HL-60/S4 treated with phorbol 12-myristate 13-acetate at 8.2 ng/mL for 4 days and 3 days (cell line): ENCODE measurements around the gene SHPK.

Source experiments
- in situ Hi-C: fragments of 300-500 bp; cut with MboI; formaldehyde crosslinking; loops from 2 replicates; pipeline ENCODE4 v1.15.0; 2022; ENCODE audit warnings: low sequenced_read_pairs

SHPK gene, protein sequence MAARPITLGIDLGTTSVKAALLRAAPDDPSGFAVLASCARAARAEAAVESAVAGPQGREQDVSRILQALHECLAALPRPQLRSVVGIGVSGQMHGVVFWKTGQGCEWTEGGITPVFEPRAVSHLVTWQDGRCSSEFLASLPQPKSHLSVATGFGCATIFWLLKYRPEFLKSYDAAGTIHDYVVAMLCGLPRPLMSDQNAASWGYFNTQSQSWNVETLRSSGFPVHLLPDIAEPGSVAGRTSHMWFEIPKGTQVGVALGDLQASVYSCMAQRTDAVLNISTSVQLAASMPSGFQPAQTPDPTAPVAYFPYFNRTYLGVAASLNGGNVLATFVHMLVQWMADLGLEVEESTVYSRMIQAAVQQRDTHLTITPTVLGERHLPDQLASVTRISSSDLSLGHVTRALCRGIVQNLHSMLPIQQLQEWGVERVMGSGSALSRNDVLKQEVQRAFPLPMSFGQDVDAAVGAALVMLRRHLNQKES

DNA sequence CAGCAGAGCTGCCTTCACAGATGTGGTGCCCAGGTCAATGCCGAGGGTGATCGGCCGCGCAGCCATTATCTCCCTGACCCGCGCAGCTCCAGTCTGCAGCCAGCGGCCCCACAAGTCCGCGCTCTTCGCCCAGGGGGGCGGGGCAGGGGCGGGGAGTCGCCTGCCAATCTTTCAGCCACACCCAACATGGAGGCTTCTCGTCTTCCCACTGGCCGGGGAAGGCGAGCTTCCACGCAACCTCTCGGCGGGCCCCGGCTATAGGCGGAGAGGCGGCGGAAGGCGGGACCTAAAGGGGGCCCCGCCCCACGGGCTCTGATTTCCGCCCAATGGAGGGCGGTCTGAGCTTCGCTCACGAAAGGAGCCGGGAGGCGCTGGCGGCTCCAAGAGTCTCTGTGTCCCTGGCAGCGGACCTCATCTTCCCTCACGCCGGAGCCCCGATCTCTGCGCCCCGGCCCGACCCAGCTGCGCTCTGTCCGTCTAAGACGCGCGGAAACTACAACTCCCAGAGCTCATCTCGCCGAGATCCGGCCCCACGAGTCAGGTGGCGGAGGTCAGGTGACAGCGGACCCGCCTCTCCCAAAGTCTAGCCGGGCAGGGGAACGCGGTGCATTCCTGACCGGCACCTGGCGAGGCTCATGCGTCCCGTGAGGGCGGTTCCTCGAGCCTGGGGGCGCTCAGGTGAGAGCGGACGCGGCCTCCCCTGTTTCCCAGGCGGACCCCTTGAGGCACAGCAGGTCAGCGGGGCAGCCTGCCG, at the start of gene SHPK, which contains the start of gene CTNS:
SHPK (minus strand) TSS at position 97 of the 754 bp plus-strand sequence; CDS start at position 66, 31 bp downstream.
CTNS (plus strand) TSS at position 607 of the 754 bp plus-strand sequence. CDS start 3,447 bp downstream, outside the sequence.
- in situ Hi-C loops, result no loop called here

DNA sequence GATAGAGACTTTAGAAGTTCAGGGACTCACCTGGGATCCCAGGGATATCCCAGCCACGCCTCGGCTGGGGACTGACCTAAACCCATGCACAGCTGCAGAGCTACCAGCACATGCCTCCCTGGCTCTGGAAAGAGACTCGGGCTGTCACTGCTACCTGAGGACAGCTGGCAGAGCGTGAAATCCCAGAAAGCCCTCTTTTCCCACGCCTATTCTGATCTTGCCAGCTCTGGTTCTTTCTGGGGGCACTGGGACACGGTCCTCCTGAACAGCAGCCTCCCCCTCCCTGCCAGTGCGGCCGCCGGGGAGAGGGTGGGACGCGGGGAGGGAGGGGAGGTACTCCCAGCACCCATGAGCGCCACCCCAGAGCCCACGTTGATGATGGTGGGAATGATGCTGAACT, 49.1 kb upstream of the SHPK start:
- in situ Hi-C loops, result no loop called here

DNA sequence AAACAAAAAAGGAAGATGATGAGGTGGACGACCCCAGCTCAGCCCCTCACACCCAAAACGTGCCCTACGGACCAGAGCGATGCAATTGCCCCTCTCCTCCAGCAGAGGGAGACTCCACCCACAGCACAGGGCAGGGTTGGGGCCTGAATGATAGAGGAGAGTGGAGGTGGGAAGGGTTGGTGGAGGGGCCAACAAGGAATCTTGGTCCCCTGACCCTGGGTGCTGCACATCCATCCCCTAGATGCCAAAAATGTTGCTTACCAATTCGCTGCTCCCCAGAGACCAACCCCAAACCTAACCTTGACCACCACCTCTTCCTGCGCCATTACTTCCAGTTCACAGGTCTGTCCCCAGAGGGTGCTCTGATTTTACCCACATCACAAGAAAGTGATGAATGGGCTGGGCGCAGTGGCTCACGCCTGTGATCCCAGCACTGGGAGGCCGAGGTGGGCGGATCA, 47.0 kb upstream of the SHPK start:
- in situ Hi-C loops, result no loop called here

DNA sequence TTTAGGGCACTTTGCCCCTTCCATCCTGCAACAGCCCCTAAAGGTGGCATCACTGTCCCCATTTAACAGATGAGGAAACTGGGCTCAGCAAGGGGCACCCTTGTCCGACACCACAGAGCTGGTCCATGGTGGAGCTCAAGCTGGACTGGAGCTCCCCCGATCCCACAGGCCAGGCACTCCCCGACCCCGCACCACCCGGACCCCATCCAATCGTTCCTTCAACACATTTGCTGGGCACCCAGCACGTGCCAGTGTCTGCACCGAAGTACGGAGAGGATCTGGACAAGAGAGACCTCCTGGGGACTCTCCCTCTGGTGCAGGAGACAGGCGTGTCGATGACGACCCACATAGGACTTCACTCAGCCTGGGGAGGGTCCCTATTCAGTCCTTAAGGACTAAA, 46.0 kb upstream of the SHPK start:
- in situ Hi-C loops, result no loop called here

DNA sequence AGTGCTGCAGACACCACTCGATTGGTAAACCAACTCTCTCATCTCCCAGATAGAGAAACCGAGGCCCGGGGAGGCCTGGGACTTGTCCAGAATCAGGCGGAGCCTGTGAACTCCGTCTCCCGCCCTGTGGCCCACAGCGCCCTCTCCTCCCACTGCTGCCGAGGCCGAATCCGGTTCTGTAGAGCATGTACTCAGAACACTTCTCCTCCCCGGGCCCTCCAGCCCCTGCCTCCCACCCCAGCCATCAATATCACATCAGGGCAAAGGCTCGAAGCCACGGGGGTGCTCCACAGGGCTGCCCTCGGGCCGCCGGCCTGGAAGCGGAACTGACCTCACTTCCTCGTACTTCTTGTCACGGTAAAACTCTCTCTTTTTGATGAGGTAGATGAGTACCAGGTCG, 45.5 kb upstream of the SHPK start:
- in situ Hi-C loops, result no loop called here

DNA sequence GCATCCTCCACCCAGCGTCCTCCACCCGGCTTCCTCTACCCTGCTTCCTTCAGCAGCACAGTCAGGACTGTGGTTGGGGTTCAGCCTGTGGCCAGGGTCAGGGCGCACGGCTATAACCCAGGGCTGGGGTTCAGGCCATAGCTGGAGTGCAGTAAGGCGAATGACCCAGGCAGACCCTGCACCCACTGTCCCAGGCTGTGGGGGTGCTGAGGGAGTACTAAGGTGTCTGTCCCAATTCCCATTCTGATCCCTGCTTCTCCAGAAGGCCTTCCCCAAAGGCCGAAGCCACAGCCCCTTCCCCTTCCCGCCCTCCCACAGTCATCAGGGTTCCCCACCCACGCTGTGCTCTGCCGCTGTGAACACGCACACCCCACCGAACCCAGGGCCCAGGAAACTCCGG, 45.0 kb upstream of the SHPK start:
- in situ Hi-C loops, result no loop called here

DNA sequence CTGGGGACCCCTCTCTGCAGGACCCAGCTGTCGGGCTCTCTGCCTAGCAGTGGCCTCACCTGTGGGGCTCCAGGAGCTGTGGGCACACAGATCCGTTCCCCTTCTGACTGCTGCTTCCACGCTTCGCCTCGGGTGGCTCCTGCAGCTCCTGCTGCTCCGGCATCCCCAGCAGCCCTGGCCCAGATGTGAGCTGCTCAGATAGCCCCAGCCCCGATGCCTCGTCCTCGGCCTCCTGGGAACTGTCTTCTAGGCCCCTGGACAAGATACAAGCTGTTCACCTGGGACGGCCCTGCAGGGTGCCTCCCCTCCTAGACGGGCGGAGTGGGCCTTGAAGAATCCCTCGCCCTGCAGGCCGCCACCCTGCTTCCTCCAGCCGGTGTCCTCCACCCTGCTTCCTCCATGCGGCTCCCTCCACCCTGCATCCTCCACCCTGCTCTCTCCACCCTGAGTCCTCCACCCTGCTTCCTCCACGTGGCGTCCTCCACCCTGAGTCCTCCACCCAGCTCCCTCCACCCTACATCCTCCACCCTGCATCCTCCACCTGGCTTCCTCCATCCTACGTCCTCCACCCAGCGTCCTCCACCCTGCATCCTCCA, 43.6 kb upstream of the SHPK start:
- in situ Hi-C loops, result no loop called here

DNA sequence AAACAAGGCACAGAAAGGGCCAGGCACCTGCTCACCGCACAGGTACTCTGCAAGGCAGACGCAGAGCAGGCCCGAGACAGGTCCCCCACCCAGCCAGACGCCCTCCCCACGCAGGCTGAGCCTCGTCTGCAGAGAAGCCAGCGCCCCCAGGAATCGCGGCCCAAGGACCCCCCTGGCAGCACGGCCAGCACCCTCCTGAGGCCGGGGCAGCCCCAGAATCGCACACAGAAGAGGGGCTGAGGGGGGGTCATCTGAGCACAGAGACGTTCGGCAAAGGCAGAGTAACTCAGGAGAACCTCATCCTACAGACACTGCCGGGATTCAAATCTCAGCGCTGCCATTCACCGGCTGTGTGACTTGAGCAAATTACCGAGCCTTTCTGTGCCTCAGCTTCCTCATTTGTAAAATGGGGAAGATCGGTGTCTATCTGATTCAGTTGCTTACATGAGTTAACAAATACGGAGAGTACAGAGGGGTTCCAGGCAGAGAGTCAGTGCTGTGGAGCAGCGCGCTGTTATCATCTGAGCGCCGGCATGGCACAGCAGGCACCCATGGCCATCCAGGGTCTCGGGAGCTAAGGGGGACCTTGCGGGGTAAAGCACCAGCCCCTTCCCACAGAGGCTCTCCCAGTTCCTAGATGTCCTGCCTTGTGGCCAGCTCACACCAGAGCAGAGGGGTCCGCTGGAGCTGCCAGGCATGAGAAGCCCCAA, 42.9 kb upstream of the SHPK start:
- in situ Hi-C loops, result no loop called here

DNA sequence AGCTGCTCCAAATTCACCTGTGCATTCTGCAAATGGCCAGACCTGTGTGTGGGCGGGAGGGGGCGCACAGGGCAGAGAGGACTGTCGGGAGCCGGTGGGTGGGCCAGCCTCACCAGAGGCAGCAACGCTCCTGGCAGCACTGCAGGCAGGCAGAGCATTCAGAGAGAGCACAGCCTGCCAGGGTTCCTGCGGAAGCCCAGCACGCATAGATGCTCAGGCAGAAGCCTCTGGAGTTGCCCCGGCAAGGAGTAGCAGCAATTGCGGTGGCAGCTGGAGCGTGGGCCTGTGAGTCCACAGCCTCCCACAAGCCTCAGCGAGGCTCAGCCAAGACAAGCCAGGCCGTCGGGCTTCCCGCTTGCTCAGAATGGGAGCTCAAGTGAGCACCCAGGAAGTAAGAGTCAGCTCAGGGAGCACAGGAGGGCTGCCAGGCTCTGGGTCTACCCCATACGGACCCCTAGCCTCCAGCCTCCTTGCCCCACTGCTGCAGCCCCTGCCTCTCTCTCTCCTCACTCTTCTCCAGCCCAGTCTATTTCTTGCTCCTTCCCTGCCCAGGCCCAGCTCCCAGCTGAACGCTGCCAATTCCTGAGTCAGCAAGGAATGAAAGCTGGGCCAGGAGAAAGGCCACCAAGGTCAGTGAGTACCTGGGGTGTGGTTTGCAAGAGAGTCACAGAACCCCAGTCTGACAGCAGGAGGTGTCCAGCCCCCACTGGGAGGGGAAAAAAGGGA, 42.2 kb upstream of the SHPK start:
- in situ Hi-C loops, result no loop called here

DNA sequence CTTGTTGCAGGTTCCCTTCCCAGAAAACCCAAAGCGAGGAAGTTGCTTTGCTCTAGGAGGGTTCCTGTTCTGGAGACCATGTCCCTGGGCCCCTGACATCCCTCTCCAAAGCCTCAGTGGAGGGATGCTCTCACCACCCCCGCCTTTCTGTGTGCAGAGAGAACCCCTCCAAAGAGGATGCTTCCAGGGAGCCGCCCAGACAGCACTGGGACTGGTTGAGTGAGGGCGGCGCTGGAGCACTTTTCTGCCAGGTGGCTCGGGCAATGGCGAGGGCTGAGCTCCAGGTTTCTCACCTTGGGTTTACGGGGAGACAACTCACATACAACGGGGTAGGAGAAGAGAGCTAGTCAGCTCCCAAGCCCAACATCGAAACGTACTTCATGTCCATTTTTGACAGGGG, 39.8 kb upstream of the SHPK start:
- in situ Hi-C loops, result no loop called here

DNA sequence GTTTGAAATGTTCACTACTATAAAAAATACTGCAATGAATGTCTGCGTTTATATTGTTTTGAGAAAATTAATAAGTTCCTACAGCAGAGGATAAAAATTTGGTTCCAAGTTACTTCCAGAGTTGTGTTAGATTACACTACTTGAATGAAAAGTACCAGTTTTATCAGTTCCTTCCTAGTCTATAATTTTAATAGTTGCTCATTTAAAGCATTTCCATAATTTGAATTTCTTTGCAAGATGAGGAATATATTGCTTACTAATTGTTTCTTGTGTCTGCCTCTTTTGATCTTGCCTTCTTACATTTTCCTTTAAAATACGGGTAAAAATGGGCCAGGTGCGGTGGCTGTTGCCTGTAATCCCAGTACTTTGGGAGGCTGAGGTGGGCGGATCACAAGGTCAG, 36.5 kb upstream of the SHPK start:
- in situ Hi-C loops, result no loop called here

DNA sequence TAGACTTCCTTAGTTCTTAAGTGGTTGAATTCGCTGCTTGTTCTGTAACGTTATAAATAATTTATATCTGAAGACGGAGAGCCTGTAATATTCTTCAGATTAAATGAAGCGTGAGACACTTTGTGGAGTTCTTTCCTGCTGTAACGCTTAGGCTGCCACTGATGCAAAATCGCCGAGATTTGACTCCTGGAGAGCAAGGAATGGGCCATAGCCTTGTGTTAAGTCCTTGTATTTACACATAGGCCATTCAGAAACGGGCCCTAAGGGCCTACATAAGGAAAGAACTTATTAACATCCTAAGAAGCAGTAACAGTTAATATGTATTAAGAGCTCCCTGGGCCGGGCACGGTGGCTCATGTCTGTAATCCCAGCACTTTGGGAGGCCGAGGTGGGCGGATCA, 33.5 kb upstream of the SHPK start:
- in situ Hi-C loops, result no loop called here

DNA sequence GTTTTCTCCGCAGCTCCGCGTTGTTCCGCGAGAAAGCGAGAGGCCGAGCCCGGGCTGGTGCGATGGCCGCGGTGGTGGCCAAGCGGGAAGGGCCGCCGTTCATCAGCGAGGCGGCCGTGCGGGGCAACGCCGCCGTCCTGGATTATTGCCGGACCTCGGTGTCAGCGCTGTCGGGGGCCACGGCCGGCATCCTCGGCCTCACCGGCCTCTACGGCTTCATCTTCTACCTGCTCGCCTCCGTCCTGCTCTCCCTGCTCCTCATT, 33.0 kb upstream of the SHPK start:
- in situ Hi-C loops, result no loop called here

DNA sequence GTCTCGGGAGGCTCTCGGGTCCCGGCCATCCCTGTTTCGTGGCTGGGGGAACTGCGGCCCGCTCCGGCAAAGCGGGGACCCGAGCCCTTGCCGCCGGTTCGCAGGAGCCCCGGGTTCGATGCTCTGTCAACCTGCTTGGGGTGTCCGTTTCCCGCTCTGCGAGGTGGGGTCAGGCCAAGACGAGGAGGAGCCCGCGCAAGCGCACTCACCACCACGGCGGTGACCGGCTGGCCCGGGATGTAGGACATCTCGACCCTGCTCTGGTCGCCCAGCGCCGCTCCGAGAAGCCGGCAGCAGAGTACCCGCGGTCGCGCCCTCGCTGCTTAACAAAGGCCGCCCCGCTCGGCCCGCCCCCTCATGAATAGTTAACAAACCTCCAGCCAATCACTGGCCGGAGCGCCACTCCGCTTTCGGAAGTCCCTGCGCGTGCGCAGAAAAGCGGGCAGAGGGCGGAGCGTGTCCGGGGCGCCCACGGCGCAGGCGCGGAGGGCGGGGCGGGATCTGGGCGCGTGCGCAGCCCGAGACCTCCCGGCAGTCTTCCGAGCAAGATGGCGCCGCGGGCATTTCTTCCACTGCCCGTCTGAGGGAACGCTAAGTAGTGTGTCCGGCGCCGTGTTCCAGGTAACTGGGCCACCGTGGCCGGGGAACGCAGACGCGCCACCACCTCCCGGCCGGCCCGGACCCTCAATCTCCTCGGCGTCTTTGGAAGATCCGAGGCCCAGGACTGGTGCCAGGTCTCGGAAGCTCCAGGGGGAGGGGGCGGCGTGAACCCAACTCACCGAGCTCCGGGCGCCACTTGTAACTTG, 32.4 kb upstream of the SHPK start, which contains the start of the genes EMC6 and TAX1BP3:
EMC6 (plus strand) TSS at position 534 of the 806 bp plus-strand sequence. CDS start 335 bp downstream, outside the sequence.
TAX1BP3 (minus strand) TSS at position 300 of the 806 bp plus-strand sequence; CDS start at position 248, 52 bp downstream.
- in situ Hi-C loops, result no loop called here

DNA sequence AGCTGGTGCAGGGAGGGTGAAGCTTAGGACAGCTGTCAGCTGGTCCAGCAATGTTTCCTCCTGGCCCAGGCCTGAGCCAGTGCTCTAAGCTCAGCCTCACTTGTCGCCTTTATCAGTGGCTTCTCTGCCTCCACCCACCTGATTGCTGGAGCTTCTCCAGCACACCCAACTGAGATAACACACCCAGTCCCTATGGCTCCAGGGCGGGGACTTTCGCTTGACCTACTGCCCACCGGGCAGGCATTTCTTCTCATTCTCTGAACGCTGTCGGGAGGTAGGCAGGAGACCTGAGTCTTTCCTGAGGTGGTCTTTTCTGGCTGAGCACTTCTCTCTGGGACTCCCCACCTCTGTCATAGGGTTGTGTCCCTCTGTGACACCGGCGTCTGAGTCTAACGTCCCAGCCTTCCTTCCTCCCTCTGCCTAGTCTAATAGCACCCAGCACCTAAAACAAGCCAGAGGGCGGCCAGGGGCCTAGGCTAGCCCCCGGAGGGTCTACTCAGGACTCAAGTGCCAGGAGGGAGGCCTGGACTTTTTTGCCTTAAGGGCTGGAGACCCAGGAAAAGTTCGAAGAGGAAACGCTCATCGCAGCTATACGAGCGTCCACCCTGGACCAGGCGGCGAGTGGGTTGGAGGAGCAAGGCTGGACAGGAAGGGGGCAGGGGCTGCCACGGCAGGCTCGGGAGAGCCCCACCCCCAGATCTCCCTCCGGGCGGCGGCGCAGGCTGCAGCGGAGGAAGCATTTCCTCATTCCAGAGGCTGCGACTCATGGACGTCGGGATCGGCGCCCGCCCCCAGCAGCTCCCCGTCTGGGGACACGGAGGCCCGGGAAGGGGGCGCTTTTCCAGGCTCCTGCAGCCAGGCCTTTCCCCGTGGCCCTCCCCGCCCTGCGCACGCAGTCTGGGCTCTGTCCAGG, 31.6 kb upstream of the SHPK start:
- in situ Hi-C loops, result no loop called here

DNA sequence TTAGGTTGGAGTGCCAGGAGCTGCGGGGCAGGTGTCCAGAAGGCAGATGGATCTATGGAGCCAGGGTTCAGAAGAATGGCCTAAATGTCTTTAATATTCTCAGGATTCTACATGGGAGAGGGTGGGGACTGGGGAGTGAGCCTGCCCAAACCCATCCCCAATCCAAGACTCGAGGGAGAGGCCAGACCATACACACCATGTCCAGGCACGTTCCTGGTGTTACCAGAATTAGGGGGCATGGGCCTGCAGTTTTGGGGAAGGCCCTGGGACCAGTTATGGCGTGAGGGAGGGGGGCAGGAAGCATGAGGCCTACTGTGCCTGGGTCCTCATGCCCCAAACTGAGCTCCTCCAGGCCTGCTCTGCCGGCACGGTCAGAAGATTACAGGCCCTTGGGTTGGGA, 30.5 kb upstream of the SHPK start:
- in situ Hi-C loops, result no loop called here

DNA sequence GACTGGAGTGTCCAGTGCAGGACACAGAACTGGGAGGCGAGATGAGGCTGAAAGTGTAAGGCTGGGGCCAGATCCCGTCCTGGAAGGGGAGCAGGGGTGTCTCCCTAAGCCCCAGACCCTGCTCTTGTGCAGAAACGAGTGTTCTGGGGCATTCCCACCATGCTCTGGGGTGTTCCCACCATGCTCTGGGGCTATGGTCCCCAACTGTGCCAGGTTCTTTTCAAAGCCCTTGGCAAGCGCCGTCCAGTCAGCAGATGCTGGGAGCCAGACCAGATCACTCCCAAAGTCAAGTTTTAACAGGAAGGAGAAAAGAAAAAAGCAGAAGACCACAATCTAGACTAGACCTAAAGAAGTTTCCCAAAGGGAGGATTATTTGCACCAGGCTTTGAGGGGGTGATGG, 29.8 kb upstream of the SHPK start:
- in situ Hi-C loops, result no loop called here
